CD4-positive, alpha-beta T cell (primary cell): ENCODE measurements around the gene SLC29A1. TPM values are rescaled to one million over a fixed set of nuclear protein-coding genes. Genes with fewer than 3 reads are reported as not detected.

ENCODE experiments used
- ATAC-seq: fragments of 200-7000 bp; cut with Tn5 transposase; one replicate; pipeline ENCODE4 v1.10.0; 2022; ENCODE audit warnings: mild to moderate bottlenecking; ENCODE audit not compliant: poor library complexity
- CTCF ChIA-PET: fragments of 350-600 bp; sonication (Branson Sonifier 250); formaldehyde crosslinking; loops from one replicate; lab custom pipeline; 2021; ENCODE audit warnings: antibody characterized with exemption, inconsistent platforms; lab: Charles Lee
- POLR2A ChIA-PET: fragments of 350-600 bp; sonication (Branson Sonifier 250); formaldehyde crosslinking; loops from one replicate; lab custom pipeline; 2021; ENCODE audit warnings: antibody characterized with exemption, inconsistent platforms; lab: Charles Lee
- DNase-seq, 14 experiments: peaks; one replicate each; pipeline ENCODE4 v3.0.0-alpha.2; 2013 to 2020; ENCODE audit warnings: mixed read lengths in 2 of 14
- H3K27ac ChIP-seq, 2 donors: one replicate each; pipeline versions ENCODE4 v1.5.1 to v1.7.0; 2013; ENCODE audit warnings: low read length in 2 of 2, low read depth in 1 of 2, mild to moderate bottlenecking in 1 of 2
- H3K27me3 ChIP-seq, 2 experiments: 1 replicate in 1 of 2; 2 replicates in 1 of 2; pipeline versions ENCODE4 v1.6.1 to v1.7.0; 2013; ENCODE audit warnings: low read length in 2 of 2, control low read depth in 1 of 2, mild to moderate bottlenecking in 1 of 2, moderate library complexity in 1 of 2; ENCODE audit not compliant: insufficient read depth in 2 of 2, control insufficient read depth in 1 of 2
- H3K36me3 ChIP-seq: one replicate; pipeline ENCODE4 v1.6.1; 2013; ENCODE audit warnings: low read length, control low read depth; ENCODE audit not compliant: insufficient read depth
- H3K4me1 ChIP-seq: one replicate; pipeline ENCODE4 v1.6.1; 2013; ENCODE audit warnings: low read length, control low read depth; ENCODE audit not compliant: insufficient read depth
- H3K4me3 ChIP-seq: one replicate; pipeline ENCODE4 v1.5.1; 2013; ENCODE audit warnings: mild to moderate bottlenecking, low read length, moderate library complexity
- H3K9me3 ChIP-seq, 2 experiments: 1 replicate in 1 of 2; 2 replicates in 1 of 2; pipeline versions ENCODE4 v1.6.1 to v1.7.0; 2013; ENCODE audit warnings: low read length in 2 of 2, mild to moderate bottlenecking in 2 of 2, control low read depth in 1 of 2, moderate library complexity in 1 of 2; ENCODE audit not compliant: control insufficient read depth in 1 of 2, insufficient read depth in 1 of 2
- H3K27ac Mint-ChIP-seq: one replicate; pipeline ENCODE4 v1.8.0; 2020; ENCODE audit warnings: mixed read lengths
- H3K27me3 Mint-ChIP-seq: one replicate; pipeline ENCODE4 v1.8.0; 2021; ENCODE audit warnings: mixed read lengths
- H3K36me3 Mint-ChIP-seq: one replicate; pipeline ENCODE4 v1.8.0; 2021; ENCODE audit warnings: low read depth, mixed read lengths
- H3K4me1 Mint-ChIP-seq: one replicate; pipeline ENCODE4 v1.8.0; 2021; ENCODE audit warnings: low read depth, mixed read lengths
- H3K4me3 Mint-ChIP-seq: one replicate; pipeline ENCODE4 v1.8.0; 2020; ENCODE audit warnings: mild to moderate bottlenecking, mixed read lengths
- H3K9me3 Mint-ChIP-seq: one replicate; pipeline ENCODE4 v1.8.0; 2020; ENCODE audit warnings: mixed read lengths
- intact Hi-C, 2 experiments: fragments of 100-400 bp; cut with DNase I in 1 of 2; cut with micrococcal nuclease in 1 of 2; formaldehyde crosslinking; loops; one replicate each; pipeline versions ENCODE4 v1.15.1 to v1.9.0; 2023 to 2025; cut with DNase I, micrococcal nuclease
- total RNA-seq, 174 experiments: library from RNA in 2 of 174; stranded (reverse) in 2 of 174; gene quantifications; one replicate each; pipeline ENCODE4 v1.2.3 and lab custom pipeline; 2021 to 2026
- TF ChIP-seq, protein P1 (sequence below): fragments of 200-600 bp; IDR thresholded peaks from one replicate; pipeline ENCODE4 v1.8.0; 2022; ENCODE audit warnings: antibody characterized with exemption, mild to moderate bottlenecking

The SLC29A1 gene
- total RNA-seq, 2 experiments from 2014 or later, result 0.67 to 1.3 TPM

DNA sequence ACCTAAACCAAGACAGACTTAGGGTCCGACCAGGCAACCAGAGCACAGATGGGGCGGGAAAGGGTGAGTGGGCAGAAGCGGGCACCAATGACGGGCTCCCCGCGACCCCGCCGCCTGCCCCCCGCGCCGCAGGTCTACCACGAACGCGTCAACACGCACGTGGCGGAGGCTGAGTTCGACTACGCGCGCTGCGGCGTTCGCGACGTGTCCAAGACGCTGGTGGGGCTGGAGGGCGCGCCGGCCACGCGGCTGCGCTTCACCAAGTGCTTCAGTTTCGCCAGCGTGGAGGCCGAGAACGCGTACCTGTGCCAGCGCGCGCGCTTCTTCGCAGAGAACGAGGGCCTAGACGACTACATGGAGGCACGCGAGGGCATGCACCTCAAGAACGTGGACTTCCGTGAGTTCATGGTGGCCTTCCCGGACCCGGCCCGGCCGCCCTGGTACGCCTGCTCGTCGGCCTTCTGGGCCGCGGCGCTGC is 51.9 kb downstream of the SLC29A1 start:
- Histone ChIP-seq H3K27ac (no peak overlapping the region), H3K27me3 (peaks cover 59 to 71% of the 10 kb centered on the region in 2 experiments), H3K4me1 (peaks cover 17% of the 10 kb centered on the region), H3K4me3 (no peak overlapping the region), H3K36me3 (no peaks in the 10 kb centered on the region), H3K9me3 (no peaks in the 10 kb centered on the region)
- intact Hi-C loops, result no loop called here
- ChIA-PET POLR2A (no interaction called here), CTCF (interaction anchor here (2.4 kb wide), 1 partner anchor 38 kb away, joined by 8 read pairs; the partner anchor contains the start of gene AARS2)
- H3K27ac Mint-ChIP-seq, result no peak overlapping the region
- H3K4me1 Mint-ChIP-seq, result peaks cover 5% of the 10 kb centered on the region
- DNase-seq (no peak), ATAC-seq (no peak)
- H3K9me3 Mint-ChIP-seq, result no peaks in the 10 kb centered on the region
- no peak overlapping the region for H3K4me3 Mint-ChIP-seq
- peaks cover 68% of the 10 kb centered on the region for H3K27me3 Mint-ChIP-seq
- H3K36me3 Mint-ChIP-seq, result no peaks in the 10 kb centered on the region
- TF ChIP-seq, protein P1, sequence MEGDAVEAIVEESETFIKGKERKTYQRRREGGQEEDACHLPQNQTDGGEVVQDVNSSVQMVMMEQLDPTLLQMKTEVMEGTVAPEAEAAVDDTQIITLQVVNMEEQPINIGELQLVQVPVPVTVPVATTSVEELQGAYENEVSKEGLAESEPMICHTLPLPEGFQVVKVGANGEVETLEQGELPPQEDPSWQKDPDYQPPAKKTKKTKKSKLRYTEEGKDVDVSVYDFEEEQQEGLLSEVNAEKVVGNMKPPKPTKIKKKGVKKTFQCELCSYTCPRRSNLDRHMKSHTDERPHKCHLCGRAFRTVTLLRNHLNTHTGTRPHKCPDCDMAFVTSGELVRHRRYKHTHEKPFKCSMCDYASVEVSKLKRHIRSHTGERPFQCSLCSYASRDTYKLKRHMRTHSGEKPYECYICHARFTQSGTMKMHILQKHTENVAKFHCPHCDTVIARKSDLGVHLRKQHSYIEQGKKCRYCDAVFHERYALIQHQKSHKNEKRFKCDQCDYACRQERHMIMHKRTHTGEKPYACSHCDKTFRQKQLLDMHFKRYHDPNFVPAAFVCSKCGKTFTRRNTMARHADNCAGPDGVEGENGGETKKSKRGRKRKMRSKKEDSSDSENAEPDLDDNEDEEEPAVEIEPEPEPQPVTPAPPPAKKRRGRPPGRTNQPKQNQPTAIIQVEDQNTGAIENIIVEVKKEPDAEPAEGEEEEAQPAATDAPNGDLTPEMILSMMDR, result no peak

DNA sequence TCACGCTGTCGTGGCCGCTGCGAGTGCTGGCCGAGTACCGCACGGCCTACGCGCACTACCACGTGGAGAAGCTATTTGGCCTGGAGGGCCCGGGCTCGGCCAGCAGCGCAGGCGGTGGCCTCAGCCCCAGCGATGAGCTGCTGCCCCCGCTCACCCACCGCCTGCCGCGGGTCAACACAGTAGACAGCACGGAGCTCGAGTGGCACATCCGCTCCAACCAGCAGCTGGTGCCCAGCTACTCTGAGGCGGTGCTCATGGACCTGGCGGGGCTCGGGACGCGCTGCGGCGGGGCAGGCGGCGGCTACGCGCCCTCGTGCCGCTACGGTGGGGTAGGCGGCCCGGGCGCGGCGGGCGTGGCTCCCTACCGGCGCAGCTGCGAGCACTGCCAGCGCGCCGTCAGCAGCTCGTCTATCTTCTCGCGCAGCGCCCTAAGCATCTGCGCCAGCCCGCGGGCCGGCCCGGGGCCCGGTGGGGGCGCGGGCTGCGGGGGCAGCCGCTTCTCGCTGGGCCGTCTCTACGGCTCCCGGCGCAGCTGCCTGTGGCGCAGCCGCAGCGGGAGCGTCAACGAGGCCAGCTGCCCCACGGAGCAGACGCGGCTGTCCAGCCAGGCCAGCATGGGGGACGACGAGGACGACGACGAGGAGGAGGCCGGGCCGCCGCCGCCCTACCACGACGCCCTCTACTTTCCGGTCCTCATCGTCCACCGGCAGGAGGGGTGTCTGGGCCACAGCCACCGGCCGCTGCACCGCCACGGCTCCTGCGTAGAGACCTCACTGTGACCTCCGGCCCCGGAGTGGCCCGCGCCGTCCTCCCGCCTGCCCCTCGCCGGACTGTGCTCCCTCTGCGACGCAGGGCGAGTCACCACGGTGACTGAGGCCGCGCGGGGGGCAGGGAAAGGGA is 52.6 kb downstream of the SLC29A1 start:
- H3K27me3 ChIP-seq, result peaks cover 59 to 70% of the 10 kb centered on the region in 2 experiments
- no peaks in the 10 kb centered on the region for H3K9me3 ChIP-seq
- peak; percentile 82 for ATAC-seq
- Mint-ChIP-seq H3K9me3 (no peaks in the 10 kb centered on the region), H3K36me3 (no peaks in the 10 kb centered on the region), H3K4me3 (no peak overlapping the region), H3K27ac (no peak overlapping the region), H3K27me3 (peaks cover 73% of the 10 kb centered on the region), H3K4me1 (peaks cover 5% of the 10 kb centered on the region)
- H3K27ac ChIP-seq, result no peak overlapping the region
- ChIA-PET CTCF (interaction anchor here (2.4 kb wide), 1 partner anchor 37 kb away, joined by 8 read pairs; the partner anchor contains the start of gene AARS2), POLR2A (interaction anchor here (0.8 kb wide), 1 partner anchor 23 kb away, joined by 4 read pairs; no protein-coding TSS in a partner anchor)
- intact Hi-C loops, result no loop called here
- no peaks in the 10 kb centered on the region for H3K36me3 ChIP-seq
- peak in 5 of 14 experiments; percentile 12 to 67 (median 32) for DNase-seq
- peaks cover 16% of the 10 kb centered on the region for H3K4me1 ChIP-seq
- TF ChIP-seq, protein P1, result no peak
- no peak overlapping the region for H3K4me3 ChIP-seq

DNA sequence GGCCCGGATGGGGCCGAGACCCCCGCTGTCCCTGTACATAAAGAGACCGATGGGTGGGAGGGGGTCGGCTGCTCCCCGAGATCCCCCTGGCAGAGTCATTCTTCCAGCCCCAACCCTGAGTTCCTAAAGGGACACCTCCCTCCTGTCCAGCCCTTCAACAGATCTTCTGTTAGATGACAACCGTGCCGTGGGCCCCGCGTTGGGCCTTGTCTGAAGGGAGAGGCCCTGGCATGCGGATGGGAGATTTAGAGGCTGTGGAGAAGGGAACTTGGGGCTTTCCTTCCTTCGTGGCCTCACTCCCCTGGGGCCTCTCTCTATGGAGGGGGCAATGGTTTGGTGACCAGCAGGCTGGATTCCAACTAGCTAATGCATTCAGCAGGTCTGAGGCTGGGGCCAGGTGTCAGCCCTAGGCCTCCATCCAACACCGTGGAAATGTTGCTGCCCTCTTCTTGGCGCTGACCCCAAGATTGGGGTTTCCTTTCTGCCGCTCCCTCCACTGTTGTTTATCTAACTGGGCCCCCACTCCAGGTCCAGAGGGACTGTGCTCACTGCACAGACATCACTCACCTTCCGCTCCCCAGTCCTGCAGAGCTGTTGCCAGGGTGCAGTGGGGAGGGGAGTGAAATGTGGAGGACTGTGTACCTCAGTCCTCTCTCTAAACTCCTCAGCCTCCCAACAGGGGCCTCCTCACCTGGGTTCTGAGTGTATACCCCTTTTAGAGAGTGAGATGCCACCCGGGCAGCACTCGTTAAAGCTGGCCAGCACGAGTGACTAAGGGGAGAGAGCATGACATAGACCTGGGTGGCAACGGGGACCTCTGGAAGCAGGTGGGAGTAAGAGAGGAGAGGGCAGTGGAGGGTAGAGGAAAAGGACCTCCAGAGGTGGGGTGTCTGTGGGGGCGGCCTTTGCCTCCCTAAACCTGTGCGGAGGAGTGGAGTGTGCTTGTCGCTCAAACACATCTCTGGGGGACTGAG is 53.6 kb downstream of the SLC29A1 start:
- H3K9me3 Mint-ChIP-seq, result no peaks in the 10 kb centered on the region
- no peaks in the 10 kb centered on the region for H3K36me3 Mint-ChIP-seq
- intact Hi-C loops, result no loop called here
- Histone ChIP-seq H3K9me3 (no peaks in the 10 kb centered on the region), H3K36me3 (no peaks in the 10 kb centered on the region), H3K27me3 (peaks cover 50 to 60% of the 10 kb centered on the region in 2 experiments), H3K27ac (no peak overlapping the region), H3K4me3 (no peak overlapping the region), H3K4me1 (peaks cover 11% of the 10 kb centered on the region)
- H3K27me3 Mint-ChIP-seq, result peaks cover 63% of the 10 kb centered on the region
- no peak overlapping the region for H3K27ac Mint-ChIP-seq
- DNase-seq (no peak), ATAC-seq (no peak)
- ChIA-PET CTCF (interaction anchor here (0.6 kb wide), 1 partner anchor 53 kb away, joined by 3 read pairs; no protein-coding TSS in a partner anchor), POLR2A (interaction anchor here (0.8 kb wide), 1 partner anchor 22 kb away, joined by 4 read pairs; no protein-coding TSS in a partner anchor)
- TF ChIP-seq, protein P1, result no peak
- H3K4me1 Mint-ChIP-seq, result peaks cover 5% of the 10 kb centered on the region
- H3K4me3 Mint-ChIP-seq, result no peak overlapping the region
